GM18505 (cell line): Measurements from ENCODE around the gene ATP11A.
A peak's percentile ranks its signal among the peaks of the same experiment; 100 is the strongest.
"Not testable (repeated sequence)": the region's sequence is repeated elsewhere in the genome, so short reads cannot be mapped to it uniquely, and the experiment has no call there.

Experiments
- ATAC-seq: cut with Tn5 transposase; IDR thresholded peaks from one replicate; pipeline ENCODE4 v1.9.1; 2021; ENCODE audit not compliant: unreplicated experiment
- POLR2A ChIP-seq: IDR thresholded peaks from 4 replicates; pipeline ENCODE4 v1.6.1; 2011; ENCODE audit warnings: borderline replicate concordance; ENCODE audit not compliant: insufficient read depth, insufficient read length; ENCODE audit errors: extremely low read depth

The ATP11A gene

DNA sequence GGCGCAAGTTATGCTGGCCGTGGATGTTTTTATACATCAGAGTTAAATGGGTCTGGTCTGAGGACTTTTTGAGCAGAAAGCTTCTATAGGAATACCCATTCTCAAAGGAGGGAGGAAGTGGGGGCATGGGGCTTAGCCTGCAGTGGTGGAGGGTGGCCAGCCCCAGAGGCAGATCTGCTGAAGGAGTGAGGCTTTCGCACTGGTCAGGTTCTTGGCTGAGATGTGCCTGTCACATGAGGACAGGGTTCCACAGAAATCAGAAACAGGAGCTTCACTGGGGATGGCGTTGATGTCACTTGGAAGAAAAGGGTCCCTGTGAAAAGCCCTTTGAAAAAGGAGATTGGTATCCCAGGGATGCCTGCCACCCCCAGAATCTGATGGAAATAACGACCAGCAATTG is 178.5 kb downstream of the ATP11A start:
- no peak for TF ChIP-seq POLR2A
- ATAC-seq, result no peak

- no peak for TF ChIP-seq POLR2A
- ATAC-seq, result no peak
These were observed 179.6 kb downstream of the ATP11A start for GRCh38 chr13:112869202-112870050.

GRCh38 chr13:112870051-112870331 is 180.2 kb downstream of the ATP11A start:
- no peak for TF ChIP-seq POLR2A
- ATAC-seq, result no peak

GRCh38 chr13:112870737-112871287 is 181.0 kb downstream of the ATP11A start:
- ATAC-seq, result no peak
- TF ChIP-seq POLR2A, result no peak

GRCh38 chr13:112871742-112872141 is 181.9 kb downstream of the ATP11A start:
- no peak for TF ChIP-seq POLR2A
- no peak for ATAC-seq

DNA sequence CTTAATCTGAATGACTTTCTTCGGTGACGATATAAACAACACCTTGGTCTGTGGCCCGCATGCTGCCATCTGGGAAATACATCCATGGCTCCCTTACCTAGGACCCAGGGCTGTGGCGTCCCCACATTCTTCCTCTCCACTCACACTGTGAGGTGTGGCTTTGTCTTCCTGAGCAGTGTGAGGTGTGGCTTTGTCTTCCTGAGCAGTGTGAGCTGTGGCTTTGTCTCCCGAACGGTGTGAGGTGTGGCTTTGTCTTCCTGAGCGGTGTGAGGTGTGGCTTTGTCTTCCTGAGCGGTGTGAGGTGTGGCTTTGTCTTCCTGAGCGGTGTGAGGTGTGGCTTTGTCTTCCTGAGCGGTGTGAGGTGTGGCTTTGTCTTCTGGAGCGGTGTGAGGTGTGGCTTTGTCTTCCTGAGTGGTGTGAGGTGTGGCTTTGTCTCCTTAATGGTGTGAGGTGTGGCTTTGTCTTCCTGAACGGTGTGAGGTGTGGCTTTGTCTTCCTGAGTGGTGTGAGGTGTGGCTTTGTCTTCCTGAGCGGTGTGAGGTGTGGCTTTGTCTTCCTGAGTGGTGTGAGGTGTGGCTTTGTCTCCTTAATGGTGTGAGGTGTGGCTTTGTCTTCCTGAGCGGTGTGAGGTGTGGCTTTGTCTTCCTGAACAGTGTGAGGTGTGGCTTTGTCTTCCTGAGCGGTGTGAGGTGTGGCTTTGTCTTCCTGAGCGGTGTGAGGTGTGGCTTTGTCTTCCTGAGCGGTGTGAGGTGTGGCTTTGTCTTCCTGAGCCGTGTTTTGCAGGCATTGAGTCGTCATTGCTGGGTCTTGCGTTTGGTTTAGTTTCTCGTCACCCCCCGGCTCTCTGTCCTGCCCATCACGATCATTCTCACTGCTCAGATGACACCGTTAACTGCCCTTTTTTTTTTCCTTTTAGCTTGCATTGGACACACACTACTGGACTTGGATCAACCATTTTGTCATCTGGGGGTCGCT is 183.1 kb downstream of the ATP11A start:
- not testable (repeated sequence) for ATAC-seq
- peak; percentile 43 for TF ChIP-seq POLR2A

DNA sequence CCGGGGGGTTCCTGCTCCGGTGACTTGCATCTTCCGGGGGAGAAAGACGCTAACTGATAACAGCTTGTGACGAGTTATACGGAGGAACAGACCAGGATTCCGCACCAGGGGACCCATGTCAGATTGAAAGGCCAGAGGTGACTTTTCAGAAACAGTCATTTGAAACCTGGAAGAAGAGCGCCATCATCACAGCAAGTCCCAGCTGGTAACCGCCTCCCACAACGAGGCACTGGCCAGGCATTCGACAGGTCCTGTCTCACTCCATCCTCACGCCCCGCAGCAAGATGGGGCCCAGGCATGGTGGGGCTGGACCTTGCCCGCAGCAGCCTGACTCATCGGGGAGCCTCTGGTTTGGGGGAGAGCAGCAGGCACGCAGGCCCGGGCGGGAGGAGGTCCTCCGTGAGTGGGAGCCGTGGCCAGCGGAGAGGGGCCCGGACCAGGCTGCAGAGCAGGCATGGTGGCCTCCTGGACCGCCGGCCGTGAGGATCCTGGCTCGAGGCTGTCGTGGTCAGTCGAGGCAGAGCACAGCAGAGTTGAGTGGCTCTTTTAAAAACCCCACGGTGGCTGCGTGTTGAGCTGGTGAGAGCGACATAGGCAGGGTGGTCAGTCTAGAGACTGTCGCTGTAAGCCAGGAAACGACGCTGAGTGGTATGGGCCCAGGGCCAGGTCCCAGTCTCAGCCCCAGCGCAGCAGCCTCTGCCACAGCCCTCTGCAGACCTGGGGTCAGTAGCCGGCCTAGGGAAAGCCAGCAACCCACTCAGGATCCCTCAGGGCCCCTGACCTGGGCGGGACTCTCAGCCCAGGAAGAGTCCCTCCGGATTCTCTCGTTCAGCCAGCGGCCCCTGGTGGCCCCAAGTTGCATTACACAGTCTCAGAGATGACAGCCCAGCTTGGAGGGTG is 184.3 kb downstream of the ATP11A start:
- peak; percentile 18 for TF ChIP-seq POLR2A
- ATAC-seq, result peak; percentile 72

DNA sequence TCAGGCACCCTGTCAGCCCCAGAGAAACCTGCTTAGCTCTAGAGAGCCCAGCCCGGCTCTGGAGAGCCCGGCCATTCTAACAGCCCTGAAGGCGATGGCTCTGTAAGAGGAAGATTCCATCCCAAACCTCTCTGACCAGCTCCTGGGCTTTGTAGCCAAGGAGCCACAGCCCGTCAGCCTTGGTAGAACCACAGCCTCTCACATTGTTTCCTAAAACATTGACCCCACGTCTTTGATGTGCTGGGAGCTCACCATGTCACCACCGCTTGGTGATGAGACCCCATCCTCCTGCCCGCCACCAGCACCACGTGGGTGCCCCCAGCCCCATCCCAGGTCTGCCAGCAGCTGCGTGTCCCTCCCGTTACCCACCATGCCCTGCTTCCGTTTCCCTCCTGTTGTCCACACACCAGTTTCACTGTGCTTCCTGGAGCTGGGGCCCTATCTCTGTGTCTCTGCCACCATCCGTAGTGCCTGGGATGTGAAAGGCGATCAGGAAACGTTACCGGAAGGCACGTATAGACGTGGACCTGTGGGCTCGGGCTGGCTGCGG is 185.0 kb downstream of the ATP11A start:
- no peak for TF ChIP-seq POLR2A
- no peak for ATAC-seq

- ATAC-seq, result no peak
- no peak for TF ChIP-seq POLR2A
These were observed 185.8 kb downstream of the ATP11A start for GRCh38 chr13:112875627-112876026.

DNA sequence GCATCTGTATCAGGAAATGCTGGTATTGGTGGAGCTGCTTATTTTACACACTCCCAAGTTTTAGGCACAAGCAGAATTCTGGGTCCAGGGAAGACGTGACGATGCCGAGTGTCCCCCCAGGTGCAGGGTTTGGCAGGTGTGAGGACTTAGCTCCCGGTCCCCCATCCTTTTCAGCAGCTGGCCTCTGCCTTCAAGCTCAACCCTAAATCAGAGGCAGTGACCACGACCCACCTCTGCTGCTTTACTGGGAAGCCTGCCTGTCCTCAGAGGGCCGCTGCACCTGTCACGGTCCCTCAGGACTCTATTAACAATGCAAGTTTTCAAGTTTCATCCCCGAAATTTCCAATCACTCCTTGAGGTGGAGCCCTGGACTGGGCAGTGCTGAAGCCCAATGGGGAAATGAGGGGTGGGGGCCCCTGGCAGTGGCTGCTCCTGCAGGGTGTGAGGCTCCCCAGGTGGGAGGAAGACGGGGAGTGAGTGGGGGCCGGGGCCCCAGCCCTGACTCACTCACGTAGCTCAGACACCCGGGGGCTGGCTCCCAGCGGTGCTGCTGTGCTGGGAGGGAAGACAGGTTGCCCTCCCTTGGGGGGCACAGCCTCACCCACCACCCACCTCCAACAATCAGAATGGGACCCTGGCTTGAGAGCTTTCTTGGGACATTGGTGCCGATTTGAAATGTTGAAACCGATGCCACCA is 186.6 kb downstream of the ATP11A start:
- no peak for TF ChIP-seq POLR2A
- no peak for ATAC-seq

DNA sequence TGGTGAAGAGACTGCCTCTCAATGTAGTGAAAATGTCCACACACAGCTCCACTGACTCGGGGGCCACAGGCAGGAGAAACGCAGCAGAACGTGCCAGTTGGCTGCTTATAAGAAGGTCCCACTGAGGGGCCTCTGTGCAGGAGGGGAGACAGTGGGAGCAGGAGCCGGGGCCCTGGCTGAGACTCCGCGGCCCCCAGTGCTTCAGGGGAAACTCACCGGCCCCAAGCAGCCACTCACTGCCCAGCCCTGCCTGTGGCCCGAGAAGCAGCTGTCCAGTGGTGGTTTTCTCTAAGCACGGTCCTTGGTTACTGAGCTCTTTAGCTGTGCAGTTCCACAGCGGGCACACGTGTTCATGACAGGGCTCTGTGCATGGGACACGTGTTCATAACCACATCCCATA is 187.2 kb downstream of the ATP11A start:
- ATAC-seq, result no peak
- no peak for TF ChIP-seq POLR2A

DNA sequence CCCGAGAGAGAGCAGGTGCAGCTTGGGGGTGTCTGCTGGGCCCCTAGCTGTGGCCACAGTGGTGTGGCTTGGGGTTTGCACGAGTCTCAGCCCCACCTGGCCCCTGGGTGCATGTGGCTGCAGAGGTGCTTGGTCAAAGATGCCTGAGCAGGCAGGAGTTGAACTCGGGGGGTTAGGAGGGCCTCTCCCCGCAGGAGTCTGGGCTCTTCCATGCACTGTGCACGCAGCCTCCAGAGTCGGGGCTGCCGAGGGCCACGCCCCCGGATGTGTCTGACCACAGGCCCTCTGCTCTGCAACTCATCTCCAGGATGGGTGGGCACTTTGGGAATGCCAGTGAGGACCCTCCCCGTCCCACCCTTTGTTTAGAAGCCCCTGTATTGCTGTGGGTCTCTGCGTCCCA is 187.7 kb downstream of the ATP11A start:
- TF ChIP-seq POLR2A, result no peak
- ATAC-seq, result no peak
